GM18907 (cell line): ENCODE data around the gene ITGA1.
A peak's percentile ranks its signal among the peaks of the same experiment; 100 is the strongest.
"Not testable (repeated sequence)": the region's sequence is repeated elsewhere in the genome, so short reads cannot be mapped to it uniquely, and the experiment has no call there.

ENCODE experiments used
- ATAC-seq: cut with Tn5 transposase; IDR thresholded peaks from one replicate; pipeline ENCODE4 v1.9.1; 2021; ENCODE audit warnings: mild to moderate bottlenecking, moderate library complexity; ENCODE audit not compliant: unreplicated experiment

The ITGA1 gene

GRCh38 chr5:52787600-52788504 lies at the start of gene ITGA1, which contains the start of gene PELO:
Gene ITGA1 (plus strand): TSS chr5:52787916. CDS start chr5:52788354, 438 bp downstream.
Gene PELO (plus strand): TSS chr5:52787916. CDS start chr5:52800395, 12,479 bp downstream.
- ATAC-seq, result peak; percentile 88

GRCh38 chr5:52738095-52738506 lies 49.6 kb upstream of the ITGA1 start:
- ATAC-seq, result peak; percentile 71

DNA sequence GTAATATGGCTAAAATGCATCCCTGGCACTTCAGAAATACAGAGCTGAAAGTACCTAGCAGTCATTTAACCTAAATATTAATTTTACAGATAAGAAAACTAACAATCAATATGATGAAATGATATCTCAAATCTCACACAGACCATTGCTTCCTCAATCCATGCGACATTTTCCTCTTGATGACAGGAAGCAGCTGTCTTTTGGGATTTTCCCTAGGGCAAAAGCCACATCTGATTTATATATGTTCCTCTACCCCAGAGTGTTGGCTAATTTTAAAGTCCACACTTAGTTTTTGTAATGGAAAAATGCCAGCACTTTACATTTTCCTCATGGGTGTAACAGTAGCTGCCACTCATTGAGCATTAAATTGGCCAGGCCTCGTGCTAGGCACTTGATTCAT lies 47.7 kb upstream of the ITGA1 start:
- ATAC-seq, result no peak

GRCh38 chr5:52743012-52743411 lies 44.7 kb upstream of the ITGA1 start:
- no peak for ATAC-seq

DNA sequence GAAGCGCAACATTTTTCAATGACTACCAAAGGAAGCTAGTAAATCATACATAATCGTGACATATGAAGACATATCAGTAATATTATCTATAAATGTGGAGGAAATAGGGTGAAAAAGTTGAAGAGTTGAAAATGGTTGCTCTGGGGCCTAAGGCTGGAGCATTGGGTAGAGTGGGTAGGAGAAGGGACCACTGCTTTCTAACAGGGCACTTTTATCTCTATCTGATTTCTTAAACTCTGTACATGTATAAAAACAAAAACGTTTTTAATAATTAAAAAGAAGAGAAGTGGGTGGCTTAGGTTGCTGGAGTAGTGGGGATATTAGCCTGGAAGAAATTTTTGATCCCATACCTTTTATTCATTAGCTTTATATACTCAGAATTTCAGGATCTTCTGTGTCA lies 44.2 kb upstream of the ITGA1 start:
- no peak for ATAC-seq

DNA sequence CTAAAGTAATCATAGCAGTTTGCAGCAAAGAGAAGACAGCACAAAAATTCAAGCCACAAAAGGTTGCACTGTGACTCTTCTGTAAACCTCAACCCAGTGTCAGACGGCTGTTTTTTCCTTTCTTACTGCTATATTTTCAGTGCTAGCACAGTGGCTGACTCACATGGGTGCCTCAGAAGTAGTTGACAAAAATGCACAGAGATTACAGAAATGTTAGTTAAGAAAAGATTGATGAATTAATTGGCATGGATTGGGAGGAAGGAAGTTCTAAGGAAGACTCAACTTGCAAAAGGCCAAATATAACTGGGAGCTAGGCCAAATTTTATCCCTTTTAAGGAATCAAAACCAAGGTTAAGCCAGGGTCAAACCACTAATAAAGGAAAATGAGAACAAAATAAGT lies 43.7 kb upstream of the ITGA1 start:
- ATAC-seq, result peak; percentile 78

GRCh38 chr5:52744867-52745458 lies 42.8 kb upstream of the ITGA1 start:
- not testable (repeated sequence) for ATAC-seq

- ATAC-seq, result no peak
These were observed 41.2 kb upstream of the ITGA1 start for GRCh38 chr5:52746539-52746938.

GRCh38 chr5:52748590-52748989 lies 39.1 kb upstream of the ITGA1 start:
- ATAC-seq, result no peak

- ATAC-seq, result no peak
These were observed 38.0 kb upstream of the ITGA1 start for GRCh38 chr5:52749666-52750065.

- ATAC-seq, result no peak
These were observed 36.6 kb upstream of the ITGA1 start for GRCh38 chr5:52751137-52751536.

DNA sequence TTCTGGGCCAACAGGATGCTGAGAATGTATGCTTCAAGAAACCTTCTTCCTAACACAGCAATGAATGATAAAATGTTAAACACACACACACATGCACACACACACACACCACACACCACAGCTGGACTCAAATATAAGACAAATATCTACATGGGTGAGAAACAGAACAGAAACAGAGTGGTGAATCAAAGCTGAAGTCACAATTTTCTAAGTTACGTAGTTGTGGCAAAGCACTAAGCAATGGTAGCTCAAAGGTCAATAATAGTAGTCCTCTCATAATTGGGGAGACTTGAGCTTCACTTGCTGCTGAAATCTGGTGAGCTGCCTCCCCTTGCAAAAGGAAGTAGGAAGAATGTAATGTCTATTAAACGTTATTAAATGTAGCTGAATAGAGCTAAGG lies 33.7 kb upstream of the ITGA1 start:
- no peak for ATAC-seq

- no peak for ATAC-seq
These were observed 30.2 kb upstream of the ITGA1 start for GRCh38 chr5:52757527-52757926.

GRCh38 chr5:52758014-52758413 lies 29.7 kb upstream of the ITGA1 start:
- no peak for ATAC-seq

GRCh38 chr5:52759331-52759730 lies 28.4 kb upstream of the ITGA1 start:
- no peak for ATAC-seq

DNA sequence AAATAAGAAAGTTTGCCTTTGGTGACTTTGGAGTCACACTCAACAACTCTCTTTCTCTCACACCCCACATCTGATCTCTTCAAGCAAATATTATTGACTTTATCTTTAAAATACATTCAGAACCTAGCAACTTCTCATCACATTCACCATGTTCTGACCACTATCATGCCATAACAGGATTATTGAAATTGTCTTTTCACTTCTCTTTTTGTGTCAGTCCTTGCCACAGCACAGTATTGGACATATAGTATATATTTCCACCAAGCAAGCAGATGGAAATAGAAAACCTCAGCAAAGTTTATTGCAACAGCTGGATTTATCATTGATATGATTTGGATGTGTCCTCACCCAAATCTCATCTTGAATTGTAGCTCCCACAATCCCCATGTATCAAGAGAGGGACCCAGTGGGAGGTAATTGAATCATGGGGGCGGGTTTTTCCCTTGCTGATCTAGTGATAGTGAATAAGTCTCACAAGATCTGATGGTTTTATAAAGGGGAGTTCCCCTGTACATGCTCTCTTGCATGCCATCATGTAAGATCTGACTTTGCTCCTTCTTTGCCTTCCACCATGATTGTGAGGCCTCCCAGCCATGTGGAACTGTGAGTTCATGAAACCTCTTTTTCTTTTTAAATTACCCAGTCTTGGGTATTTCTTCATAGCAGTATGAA lies 26.9 kb upstream of the ITGA1 start:
- peak; percentile 67 for ATAC-seq

DNA sequence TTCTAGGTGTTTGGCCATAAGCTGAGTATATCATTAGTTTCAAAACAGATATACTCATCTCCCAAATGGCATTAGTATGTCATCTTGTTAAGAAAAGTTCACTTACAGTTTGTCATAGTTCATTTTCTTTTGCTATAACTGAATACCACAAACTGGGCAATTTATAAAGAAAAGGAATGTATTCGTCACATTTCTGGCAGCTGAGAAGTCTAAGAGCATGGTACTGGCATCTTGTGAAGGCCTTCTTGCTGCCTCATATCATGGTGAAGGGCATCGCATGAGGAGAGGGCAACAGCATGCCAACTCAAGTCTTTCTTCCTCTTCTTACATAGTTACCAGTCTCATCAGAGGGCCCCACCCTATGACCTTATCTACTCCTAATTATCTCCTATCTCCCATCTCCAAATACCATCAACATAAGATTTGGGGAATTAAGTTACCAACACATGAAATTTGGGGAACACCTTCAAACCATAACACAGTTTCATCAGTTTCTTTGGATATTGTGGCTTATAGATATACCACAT lies 20.4 kb upstream of the ITGA1 start:
- ATAC-seq, result no peak

DNA sequence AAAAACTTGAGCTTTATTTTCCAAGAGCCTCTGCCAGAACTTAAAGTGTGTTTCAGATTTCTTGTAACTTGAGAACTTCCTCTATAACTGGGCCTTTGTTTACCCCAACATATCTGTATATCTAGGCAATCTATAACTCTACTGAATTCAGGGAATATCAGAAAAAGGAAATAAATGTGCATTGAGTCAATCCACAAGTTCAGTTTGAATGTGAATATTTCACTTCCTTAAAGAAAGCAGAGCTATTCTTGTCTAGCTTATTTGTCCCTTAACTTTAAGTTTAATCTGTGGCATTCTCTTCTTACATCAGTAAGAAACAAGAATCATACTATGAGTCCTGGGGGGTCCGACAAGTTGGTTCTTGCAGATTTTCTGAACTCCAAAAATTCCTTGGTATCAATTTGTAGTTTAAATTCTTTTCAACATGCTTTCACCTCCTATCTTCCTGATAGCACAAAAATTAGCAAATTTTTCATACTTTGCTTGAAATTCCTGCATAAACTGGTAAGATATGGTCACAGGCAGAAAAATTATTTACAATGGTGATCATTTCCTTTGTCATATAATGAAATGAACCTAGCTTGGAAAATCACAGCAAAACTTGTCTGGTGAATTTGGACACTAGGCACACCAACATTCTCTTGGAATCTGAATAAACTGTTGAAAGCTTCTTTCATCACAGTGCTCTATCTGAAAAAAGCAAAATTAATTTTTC lies 19.8 kb upstream of the ITGA1 start:
- ATAC-seq, result peak; percentile 58

DNA sequence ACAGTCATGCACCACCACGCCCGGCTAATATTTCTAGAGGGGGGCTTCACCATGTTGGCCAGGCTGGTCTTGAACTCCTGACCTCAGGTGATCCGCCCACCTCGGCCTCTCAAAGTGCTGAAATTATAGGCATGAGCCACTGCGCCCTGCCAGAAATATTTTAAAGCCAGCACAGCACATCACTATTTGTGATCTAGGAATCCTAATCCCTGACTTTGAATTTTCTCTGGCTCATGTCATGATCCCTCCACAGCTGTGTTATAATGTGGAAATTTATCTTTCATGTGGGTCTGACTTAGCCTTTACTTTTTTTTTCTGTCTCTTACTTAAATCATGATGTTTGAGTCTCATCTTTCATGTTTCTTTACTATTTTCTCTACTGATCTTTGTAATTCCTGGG lies 18.7 kb upstream of the ITGA1 start:
- ATAC-seq, result no peak

DNA sequence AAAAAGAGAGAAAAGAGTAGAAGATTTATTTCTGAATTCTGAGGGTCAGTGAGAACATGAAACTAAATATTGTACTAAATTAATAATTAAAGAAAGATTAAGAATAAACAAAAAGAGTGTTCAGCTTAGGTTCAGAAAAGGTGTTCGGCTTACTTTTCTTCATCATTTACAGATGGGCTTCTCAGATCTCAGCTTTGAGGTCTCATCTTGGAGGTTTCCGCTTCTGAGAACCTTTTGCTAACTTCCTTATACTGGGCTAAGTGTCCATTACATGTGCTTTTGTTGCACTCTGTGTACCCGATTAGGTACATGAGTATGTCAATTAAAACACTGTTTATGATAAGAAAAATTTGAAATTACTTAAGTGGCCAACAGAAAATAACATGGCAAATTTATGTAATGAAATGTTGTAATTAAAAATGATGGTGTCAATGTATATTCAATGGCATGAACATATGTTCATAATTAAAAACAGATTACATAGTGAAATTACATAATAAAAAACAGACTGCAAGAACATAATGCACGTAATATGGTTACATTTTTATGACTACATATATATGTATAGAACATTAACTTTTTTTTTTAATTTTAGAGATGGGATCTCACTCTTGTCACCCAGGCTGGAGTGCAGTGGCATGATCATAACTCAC lies 17.3 kb upstream of the ITGA1 start:
- no peak for ATAC-seq
